ENCODE results near the gene TAS2R40.

DNA sequence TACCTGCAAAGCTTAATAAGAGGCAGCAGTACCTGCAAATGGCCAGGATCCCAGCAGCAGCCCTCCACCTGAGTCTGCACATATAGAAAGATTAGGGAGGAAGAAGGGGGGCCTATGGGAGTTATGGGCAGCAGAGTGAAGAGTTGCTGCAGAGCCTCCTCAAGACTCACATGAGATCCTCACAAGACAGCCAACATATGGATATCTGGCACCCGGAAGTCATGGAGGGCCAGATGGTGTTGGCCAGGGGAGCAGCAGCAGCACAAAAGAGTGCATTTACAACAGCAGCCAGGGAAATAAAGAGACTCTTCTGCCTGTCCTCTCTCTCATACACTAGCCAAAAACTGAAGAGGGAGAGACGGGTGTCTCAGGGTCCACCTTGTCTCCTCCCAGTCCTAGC is 4.0 kb upstream of the TAS2R40 start:
- TF ChIP-seq, protein P1, sequence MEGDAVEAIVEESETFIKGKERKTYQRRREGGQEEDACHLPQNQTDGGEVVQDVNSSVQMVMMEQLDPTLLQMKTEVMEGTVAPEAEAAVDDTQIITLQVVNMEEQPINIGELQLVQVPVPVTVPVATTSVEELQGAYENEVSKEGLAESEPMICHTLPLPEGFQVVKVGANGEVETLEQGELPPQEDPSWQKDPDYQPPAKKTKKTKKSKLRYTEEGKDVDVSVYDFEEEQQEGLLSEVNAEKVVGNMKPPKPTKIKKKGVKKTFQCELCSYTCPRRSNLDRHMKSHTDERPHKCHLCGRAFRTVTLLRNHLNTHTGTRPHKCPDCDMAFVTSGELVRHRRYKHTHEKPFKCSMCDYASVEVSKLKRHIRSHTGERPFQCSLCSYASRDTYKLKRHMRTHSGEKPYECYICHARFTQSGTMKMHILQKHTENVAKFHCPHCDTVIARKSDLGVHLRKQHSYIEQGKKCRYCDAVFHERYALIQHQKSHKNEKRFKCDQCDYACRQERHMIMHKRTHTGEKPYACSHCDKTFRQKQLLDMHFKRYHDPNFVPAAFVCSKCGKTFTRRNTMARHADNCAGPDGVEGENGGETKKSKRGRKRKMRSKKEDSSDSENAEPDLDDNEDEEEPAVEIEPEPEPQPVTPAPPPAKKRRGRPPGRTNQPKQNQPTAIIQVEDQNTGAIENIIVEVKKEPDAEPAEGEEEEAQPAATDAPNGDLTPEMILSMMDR (IDR thresholded peaks at IDR 0.05; ENCODE audit: poor library complexity, severe bottlenecking) = no peak
- no peak for TF ChIP-seq POLR2AphosphoS5 (IDR thresholded peaks at IDR 0.05)
- TF ChIP-seq, protein P2, sequence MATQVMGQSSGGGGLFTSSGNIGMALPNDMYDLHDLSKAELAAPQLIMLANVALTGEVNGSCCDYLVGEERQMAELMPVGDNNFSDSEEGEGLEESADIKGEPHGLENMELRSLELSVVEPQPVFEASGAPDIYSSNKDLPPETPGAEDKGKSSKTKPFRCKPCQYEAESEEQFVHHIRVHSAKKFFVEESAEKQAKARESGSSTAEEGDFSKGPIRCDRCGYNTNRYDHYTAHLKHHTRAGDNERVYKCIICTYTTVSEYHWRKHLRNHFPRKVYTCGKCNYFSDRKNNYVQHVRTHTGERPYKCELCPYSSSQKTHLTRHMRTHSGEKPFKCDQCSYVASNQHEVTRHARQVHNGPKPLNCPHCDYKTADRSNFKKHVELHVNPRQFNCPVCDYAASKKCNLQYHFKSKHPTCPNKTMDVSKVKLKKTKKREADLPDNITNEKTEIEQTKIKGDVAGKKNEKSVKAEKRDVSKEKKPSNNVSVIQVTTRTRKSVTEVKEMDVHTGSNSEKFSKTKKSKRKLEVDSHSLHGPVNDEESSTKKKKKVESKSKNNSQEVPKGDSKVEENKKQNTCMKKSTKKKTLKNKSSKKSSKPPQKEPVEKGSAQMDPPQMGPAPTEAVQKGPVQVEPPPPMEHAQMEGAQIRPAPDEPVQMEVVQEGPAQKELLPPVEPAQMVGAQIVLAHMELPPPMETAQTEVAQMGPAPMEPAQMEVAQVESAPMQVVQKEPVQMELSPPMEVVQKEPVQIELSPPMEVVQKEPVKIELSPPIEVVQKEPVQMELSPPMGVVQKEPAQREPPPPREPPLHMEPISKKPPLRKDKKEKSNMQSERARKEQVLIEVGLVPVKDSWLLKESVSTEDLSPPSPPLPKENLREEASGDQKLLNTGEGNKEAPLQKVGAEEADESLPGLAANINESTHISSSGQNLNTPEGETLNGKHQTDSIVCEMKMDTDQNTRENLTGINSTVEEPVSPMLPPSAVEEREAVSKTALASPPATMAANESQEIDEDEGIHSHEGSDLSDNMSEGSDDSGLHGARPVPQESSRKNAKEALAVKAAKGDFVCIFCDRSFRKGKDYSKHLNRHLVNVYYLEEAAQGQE (IDR thresholded peaks at IDR 0.05; ENCODE audit: borderline replicate concordance) = no peak
- TF ChIP-seq TAF1 (IDR thresholded peaks at IDR 0.05; ENCODE audit: low read depth) = no peak
